ENCODE data around the gene HMGB4.

DNA sequence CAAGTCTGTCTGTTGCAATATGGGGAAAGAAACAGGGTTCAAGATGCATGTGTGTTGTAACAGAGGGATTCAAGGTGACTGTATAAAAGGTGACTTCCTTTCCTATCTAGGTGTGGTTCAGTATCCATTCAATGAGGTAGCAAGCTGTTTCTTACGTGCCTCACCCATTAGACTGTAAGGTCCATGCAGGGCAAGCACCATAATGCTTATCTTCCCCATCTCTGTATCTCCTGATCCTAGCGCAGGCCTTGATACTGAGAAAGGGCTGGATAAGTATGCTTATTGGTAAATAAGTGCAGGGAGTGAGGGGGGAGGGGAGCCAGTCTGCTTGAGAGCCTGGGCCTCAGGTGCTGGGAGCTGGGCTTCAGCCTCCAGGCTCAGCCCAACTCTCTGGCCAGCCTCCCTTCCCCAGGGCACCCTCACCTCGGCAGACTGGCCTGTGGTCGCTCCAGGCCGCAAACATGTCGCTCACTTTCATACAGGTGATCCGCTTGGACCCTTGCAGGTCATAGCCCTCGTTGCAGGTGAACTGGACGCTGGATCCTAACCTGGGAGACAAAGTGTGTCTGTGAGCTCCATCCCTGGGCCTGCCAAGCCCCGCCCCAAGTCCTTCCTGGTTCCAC is 44.5 kb upstream of the HMGB4 start:
- no peak for TF ChIP-seq ZSCAN16 (tag by site-specific recombination; IDR thresholded peaks at IDR 0.05)
- TF ChIP-seq ZNF416 (tag by site-specific recombination; IDR thresholded peaks at IDR 0.05): no peak
- TF ChIP-seq, protein P1, sequence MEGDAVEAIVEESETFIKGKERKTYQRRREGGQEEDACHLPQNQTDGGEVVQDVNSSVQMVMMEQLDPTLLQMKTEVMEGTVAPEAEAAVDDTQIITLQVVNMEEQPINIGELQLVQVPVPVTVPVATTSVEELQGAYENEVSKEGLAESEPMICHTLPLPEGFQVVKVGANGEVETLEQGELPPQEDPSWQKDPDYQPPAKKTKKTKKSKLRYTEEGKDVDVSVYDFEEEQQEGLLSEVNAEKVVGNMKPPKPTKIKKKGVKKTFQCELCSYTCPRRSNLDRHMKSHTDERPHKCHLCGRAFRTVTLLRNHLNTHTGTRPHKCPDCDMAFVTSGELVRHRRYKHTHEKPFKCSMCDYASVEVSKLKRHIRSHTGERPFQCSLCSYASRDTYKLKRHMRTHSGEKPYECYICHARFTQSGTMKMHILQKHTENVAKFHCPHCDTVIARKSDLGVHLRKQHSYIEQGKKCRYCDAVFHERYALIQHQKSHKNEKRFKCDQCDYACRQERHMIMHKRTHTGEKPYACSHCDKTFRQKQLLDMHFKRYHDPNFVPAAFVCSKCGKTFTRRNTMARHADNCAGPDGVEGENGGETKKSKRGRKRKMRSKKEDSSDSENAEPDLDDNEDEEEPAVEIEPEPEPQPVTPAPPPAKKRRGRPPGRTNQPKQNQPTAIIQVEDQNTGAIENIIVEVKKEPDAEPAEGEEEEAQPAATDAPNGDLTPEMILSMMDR (tag by site-specific recombination; IDR thresholded peaks at IDR 0.05): no peak
- TF ChIP-seq, protein P2, sequence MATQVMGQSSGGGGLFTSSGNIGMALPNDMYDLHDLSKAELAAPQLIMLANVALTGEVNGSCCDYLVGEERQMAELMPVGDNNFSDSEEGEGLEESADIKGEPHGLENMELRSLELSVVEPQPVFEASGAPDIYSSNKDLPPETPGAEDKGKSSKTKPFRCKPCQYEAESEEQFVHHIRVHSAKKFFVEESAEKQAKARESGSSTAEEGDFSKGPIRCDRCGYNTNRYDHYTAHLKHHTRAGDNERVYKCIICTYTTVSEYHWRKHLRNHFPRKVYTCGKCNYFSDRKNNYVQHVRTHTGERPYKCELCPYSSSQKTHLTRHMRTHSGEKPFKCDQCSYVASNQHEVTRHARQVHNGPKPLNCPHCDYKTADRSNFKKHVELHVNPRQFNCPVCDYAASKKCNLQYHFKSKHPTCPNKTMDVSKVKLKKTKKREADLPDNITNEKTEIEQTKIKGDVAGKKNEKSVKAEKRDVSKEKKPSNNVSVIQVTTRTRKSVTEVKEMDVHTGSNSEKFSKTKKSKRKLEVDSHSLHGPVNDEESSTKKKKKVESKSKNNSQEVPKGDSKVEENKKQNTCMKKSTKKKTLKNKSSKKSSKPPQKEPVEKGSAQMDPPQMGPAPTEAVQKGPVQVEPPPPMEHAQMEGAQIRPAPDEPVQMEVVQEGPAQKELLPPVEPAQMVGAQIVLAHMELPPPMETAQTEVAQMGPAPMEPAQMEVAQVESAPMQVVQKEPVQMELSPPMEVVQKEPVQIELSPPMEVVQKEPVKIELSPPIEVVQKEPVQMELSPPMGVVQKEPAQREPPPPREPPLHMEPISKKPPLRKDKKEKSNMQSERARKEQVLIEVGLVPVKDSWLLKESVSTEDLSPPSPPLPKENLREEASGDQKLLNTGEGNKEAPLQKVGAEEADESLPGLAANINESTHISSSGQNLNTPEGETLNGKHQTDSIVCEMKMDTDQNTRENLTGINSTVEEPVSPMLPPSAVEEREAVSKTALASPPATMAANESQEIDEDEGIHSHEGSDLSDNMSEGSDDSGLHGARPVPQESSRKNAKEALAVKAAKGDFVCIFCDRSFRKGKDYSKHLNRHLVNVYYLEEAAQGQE (tag by site-specific recombination; IDR thresholded peaks at IDR 0.05): no peak
- TF ChIP-seq ZNF335 (tag by site-specific recombination; conservative IDR thresholded peaks at IDR 0.05): no peak
- TF ChIP-seq, protein P3, sequence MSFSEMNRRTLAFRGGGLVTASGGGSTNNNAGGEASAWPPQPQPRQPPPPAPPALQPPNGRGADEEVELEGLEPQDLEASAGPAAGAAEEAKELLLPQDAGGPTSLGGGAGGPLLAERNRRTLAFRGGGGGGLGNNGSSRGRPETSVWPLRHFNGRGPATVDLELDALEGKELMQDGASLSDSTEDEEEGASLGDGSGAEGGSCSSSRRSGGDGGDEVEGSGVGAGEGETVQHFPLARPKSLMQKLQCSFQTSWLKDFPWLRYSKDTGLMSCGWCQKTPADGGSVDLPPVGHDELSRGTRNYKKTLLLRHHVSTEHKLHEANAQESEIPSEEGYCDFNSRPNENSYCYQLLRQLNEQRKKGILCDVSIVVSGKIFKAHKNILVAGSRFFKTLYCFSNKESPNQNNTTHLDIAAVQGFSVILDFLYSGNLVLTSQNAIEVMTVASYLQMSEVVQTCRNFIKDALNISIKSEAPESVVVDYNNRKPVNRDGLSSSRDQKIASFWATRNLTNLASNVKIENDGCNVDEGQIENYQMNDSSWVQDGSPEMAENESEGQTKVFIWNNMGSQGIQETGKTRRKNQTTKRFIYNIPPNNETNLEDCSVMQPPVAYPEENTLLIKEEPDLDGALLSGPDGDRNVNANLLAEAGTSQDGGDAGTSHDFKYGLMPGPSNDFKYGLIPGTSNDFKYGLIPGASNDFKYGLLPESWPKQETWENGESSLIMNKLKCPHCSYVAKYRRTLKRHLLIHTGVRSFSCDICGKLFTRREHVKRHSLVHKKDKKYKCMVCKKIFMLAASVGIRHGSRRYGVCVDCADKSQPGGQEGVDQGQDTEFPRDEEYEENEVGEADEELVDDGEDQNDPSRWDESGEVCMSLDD (tag by site-specific recombination; IDR thresholded peaks at IDR 0.05): no peak
- TF ChIP-seq GLIS2 (tag by site-specific recombination; IDR thresholded peaks at IDR 0.05): no peak
- TF ChIP-seq ZNF76 (tag by site-specific recombination; IDR thresholded peaks at IDR 0.05; ENCODE audit: borderline replicate concordance, low read depth): no peak
- TF ChIP-seq ZFP37 (tag by site-specific recombination; IDR thresholded peaks at IDR 0.05): no peak
- TF ChIP-seq, protein P4, sequence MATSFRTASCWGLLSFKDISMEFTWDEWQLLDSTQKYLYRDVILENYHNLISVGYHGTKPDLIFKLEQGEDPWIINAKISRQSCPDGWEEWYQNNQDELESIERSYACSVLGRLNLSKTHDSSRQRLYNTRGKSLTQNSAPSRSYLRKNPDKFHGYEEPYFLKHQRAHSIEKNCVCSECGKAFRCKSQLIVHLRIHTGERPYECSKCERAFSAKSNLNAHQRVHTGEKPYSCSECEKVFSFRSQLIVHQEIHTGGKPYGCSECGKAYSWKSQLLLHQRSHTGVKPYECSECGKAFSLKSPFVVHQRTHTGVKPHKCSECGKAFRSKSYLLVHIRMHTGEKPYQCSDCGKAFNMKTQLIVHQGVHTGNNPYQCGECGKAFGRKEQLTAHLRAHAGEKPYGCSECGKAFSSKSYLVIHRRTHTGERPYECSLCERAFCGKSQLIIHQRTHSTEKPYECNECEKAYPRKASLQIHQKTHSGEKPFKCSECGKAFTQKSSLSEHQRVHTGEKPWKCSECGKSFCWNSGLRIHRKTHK (tag by site-specific recombination; IDR thresholded peaks at IDR 0.05): no peak
- TF ChIP-seq, protein P5, sequence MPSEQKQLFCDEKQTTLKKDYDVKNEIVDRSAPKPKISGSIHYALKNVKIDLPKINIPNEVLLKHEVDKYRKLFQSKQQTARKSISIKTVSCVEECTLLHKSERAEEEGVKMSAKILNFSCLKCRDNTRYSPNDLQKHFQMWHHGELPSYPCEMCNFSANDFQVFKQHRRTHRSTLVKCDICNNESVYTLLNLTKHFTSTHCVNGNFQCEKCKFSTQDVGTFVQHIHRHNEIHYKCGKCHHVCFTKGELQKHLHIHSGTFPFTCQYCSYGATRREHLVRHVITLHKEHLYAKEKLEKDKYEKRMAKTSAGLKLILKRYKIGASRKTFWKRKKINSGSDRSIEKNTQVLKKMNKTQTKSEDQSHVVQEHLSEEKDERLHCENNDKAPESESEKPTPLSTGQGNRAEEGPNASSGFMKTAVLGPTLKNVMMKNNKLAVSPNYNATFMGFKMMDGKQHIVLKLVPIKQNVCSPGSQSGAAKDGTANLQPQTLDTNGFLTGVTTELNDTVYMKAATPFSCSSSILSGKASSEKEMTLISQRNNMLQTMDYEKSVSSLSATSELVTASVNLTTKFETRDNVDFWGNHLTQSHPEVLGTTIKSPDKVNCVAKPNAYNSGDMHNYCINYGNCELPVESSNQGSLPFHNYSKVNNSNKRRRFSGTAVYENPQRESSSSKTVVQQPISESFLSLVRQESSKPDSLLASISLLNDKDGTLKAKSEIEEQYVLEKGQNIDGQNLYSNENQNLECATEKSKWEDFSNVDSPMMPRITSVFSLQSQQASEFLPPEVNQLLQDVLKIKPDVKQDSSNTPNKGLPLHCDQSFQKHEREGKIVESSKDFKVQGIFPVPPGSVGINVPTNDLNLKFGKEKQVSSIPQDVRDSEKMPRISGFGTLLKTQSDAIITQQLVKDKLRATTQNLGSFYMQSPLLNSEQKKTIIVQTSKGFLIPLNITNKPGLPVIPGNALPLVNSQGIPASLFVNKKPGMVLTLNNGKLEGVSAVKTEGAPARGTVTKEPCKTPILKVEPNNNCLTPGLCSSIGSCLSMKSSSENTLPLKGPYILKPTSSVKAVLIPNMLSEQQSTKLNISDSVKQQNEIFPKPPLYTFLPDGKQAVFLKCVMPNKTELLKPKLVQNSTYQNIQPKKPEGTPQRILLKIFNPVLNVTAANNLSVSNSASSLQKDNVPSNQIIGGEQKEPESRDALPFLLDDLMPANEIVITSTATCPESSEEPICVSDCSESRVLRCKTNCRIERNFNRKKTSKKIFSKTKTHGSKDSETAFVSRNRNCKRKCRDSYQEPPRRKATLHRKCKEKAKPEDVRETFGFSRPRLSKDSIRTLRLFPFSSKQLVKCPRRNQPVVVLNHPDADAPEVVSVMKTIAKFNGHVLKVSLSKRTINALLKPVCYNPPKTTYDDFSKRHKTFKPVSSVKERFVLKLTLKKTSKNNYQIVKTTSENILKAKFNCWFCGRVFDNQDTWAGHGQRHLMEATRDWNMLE (tag by site-specific recombination; conservative IDR thresholded peaks at IDR 0.05; ENCODE audit: low read depth): no peak
- TF ChIP-seq, protein P6, sequence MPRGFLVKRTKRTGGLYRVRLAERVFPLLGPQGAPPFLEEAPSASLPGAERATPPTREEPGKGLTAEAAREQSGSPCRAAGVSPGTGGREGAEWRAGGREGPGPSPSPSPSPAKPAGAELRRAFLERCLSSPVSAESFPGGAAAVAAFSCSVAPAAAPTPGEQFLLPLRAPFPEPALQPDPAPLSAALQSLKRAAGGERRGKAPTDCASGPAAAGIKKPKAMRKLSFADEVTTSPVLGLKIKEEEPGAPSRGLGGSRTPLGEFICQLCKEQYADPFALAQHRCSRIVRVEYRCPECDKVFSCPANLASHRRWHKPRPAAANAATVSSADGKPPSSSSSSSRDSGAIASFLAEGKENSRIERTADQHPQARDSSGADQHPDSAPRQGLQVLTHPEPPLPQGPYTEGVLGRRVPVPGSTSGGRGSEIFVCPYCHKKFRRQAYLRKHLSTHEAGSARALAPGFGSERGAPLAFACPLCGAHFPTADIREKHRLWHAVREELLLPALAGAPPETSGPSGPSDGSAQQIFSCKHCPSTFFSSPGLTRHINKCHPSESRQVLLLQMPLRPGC (tag by site-specific recombination; IDR thresholded peaks at IDR 0.05): no peak
- no peak for TF ChIP-seq ZNF549 (tag by site-specific recombination; IDR thresholded peaks at IDR 0.05)

Measured in HEK293 (cell line).